ENCODE results near the gene PKNOX2. TPM values are rescaled to one million over a fixed set of nuclear protein-coding genes. Genes with fewer than 3 reads are reported as not detected.

PKNOX2 gene
- polyA plus RNA-seq, 2 of the 4 experiments (the other 2 are of a cell fraction), result not detected

- no peak overlapping the region for H3K4me3 ChIP-seq
- ChIA-PET CTCF (interaction anchor here (0.6 kb wide), 1 partner anchor 860 kb away, joined by 3 read pairs; no protein-coding TSS in a partner anchor), POLR2A (no interaction called here)
- H3K9me3 ChIP-seq, result no peaks in the 10 kb centered on the region
- no peak overlapping the region for H3K27ac ChIP-seq
- DNase-seq (ENCODE audit: low read depth in 1 of 2, low spot score in 1 of 2) (no peak), FAIRE-seq (no peak), ATAC-seq (no peak)
- H3K4me2 ChIP-seq, result no peak overlapping the region
- TF ChIP-seq HOXB5 (CRISPR knock-in tag; IDR thresholded peaks at IDR 0.05) (no peak), RCOR1 (IDR thresholded peaks at IDR 0.05; ENCODE audit: low read depth, low read length) (no peak), JUNB (IDR thresholded peaks at IDR 0.05) (no peak), HOXA7 (CRISPR knock-in tag; IDR thresholded peaks at IDR 0.05) (no peak), SMC3 (IDR thresholded peaks at IDR 0.05) (no peak), ZFP36 (IDR thresholded peaks at IDR 0.05; ENCODE audit: borderline replicate concordance, partially characterized antibody) (no peak), KDM1A (IDR thresholded peaks at IDR 0.05; ENCODE audit: low read depth) (no peak), ATOH8 (CRISPR knock-in tag; IDR thresholded peaks at IDR 0.05; ENCODE audit: low read depth) (no peak), CHD2 (IDR thresholded peaks at IDR 0.05; ENCODE audit: low read length, partially characterized antibody) (no peak), NR3C1 (IDR thresholded peaks at IDR 0.05) (no peak), FOSL2 (IDR thresholded peaks at IDR 0.05) (no peak), FOSL2 (CRISPR knock-in tag; IDR thresholded peaks at IDR 0.05) (no peak), CBX2 (IDR thresholded peaks at IDR 0.05; ENCODE audit: borderline replicate concordance, low read depth) (no peak), NPAS2 (CRISPR knock-in tag; IDR thresholded peaks at IDR 0.05; ENCODE audit: borderline replicate concordance) (no peak), ESRRA (IDR thresholded peaks at IDR 0.05; ENCODE audit: borderline replicate concordance, low read length) (no peak), RFX5 (IDR thresholded peaks at IDR 0.05) (no peak), BHLHE40 (IDR thresholded peaks at IDR 0.05; ENCODE audit: low read depth, low read length) (no peak)
- 33% methylated on average over 7 of the region's 8 CpGs for WGBS (ENCODE audit: missing lambda C conversion rate)
- H3K4me1 ChIP-seq, result no peaks in the 10 kb centered on the region
Observed at GRCh38 chr11:125367710-125368109, 203.2 kb downstream of the PKNOX2 start.

- no peak overlapping the region for H3K4me2 ChIP-seq
- WGBS (ENCODE audit: missing lambda C conversion rate), result 39% methylated on average over 4 of the region's 4 CpGs
- DNase-seq (ENCODE audit: low read depth in 1 of 2, low spot score in 1 of 2) (no peak), ATAC-seq (no peak), FAIRE-seq (no peak)
- ChIA-PET CTCF (interaction anchor here (1.7 kb wide), 1 partner anchor 11 kb away, joined by 5 read pairs; no protein-coding TSS in a partner anchor), POLR2A (no interaction called here)
- TF ChIP-seq MAZ (IDR thresholded peaks at IDR 0.05; ENCODE audit: borderline replicate concordance, low read depth, low read length) (no peak), ATOH8 (CRISPR knock-in tag; IDR thresholded peaks at IDR 0.05; ENCODE audit: low read depth) (no peak), REST (IDR thresholded peaks at IDR 0.05) (no peak), RCOR1 (IDR thresholded peaks at IDR 0.05; ENCODE audit: low read depth, low read length) (no peak), ELK1 (IDR thresholded peaks at IDR 0.05; ENCODE audit: low read depth, low read length) (no peak), PBX3 (IDR thresholded peaks at IDR 0.05) (no peak), NR3C1 (IDR thresholded peaks at IDR 0.05) (no peak), GATA3 (IDR thresholded peaks at IDR 0.05; ENCODE audit: borderline replicate concordance) (no peak), TFCP2L1 (CRISPR knock-in tag; IDR thresholded peaks at IDR 0.05) (no peak), MYC (IDR thresholded peaks at IDR 0.05; ENCODE audit: borderline replicate concordance, low read length) (no peak), KDM1A (IDR thresholded peaks at IDR 0.05; ENCODE audit: low read depth) (no peak), CTCF (IDR thresholded peaks at IDR 0.05) (no peak), CBX2 (IDR thresholded peaks at IDR 0.05; ENCODE audit: borderline replicate concordance, low read depth) (no peak)
- no peak overlapping the region for H3K27ac ChIP-seq
- H3K9me3 ChIP-seq, result no peaks in the 10 kb centered on the region
- no peak overlapping the region for H3K4me3 ChIP-seq
- H3K4me1 ChIP-seq, result no peaks in the 10 kb centered on the region
Observed at GRCh38 chr11:125368757-125369156, 204.2 kb downstream of the PKNOX2 start.

All from A549 (cell line).